ENCODE results near the gene NANS. TPM values are rescaled to one million over a fixed set of nuclear protein-coding genes. Genes with fewer than 3 reads are reported as not detected.

Gene NANS
- polyA plus RNA-seq, 3 donors, result 41.3 to 109 (median 95.9) TPM

DNA sequence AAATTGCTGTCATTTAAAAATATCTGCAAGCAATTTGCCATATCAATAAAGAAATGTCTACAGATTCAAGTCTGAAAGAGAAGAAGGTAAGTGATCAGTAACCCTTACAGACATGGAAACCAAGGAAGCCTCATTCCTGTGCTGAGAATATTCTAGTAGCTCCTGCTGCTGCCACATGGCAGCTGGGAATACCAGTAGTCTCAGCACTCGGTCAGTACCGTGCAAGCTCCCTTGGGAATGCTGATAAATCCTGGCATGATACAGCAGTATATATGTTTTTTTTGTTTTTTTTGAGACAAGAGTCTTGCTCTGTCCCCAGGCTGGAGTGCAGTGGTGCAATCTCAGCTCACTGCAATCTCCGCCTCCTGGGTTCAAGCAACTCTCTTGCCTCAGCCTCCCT lies 27.9 kb downstream of the NANS start:
- Histone ChIP-seq H3K27ac (ENCODE audit: low read depth in 1 of 2, low read length in 2 of 2) (no peak overlapping the region), H4K20me1 (ENCODE audit: insufficient read depth, low read length) (peaks cover 44% of the 10 kb centered on the region), H3K9me3 (replicated peaks in 1 of 2; ENCODE audit: control insufficient read depth in 1 of 2, insufficient read depth in 1 of 2, low read length in 2 of 2) (no peaks in the 10 kb centered on the region), H3K4me3 (replicated peaks in 1 of 3; ENCODE audit: low read depth in 2 of 3, low read length in 3 of 3) (no peak overlapping the region), H3K27me3 (ENCODE audit: control insufficient read depth in 2 of 2, insufficient read depth in 2 of 2, low read length in 2 of 2) (no peaks in the 10 kb centered on the region), H3K9ac (ENCODE audit: insufficient read depth, low read length, poor library complexity, severe bottlenecking) (no peak overlapping the region), H3K36me3 (replicated peaks in 1 of 2; ENCODE audit: control insufficient read depth in 1 of 2, insufficient read depth in 2 of 2, low read length in 2 of 2) (peaks cover 79 to 83% of the 10 kb centered on the region in 2 donors), H3K4me2 (replicated peaks; ENCODE audit: extremely low read depth, low read length, poor library complexity, severe bottlenecking) (no peak overlapping the region), H2AFZ (ENCODE audit: insufficient read depth, low read depth, low read length, poor library complexity, severe bottlenecking) (no peak overlapping the region), H3K4me1 (ENCODE audit: control insufficient read depth in 1 of 2, insufficient read depth in 2 of 2, low read length in 2 of 2) (peaks cover 0 to 5% of the 10 kb centered on the region in 2 donors), H3K79me2 (ENCODE audit: insufficient read depth, low read length) (peaks cover 15% of the 10 kb centered on the region)
- Mint-ChIP-seq H3K27me3 (ENCODE audit: low read depth in 3 of 3) (peaks cover 0 to 4% (median 0%) of the 10 kb centered on the region in 3 donors), H3K9me3 (peaks cover 0 to 3% (median 0%) of the 10 kb centered on the region in 7 donors), H3K4me3 (no peak overlapping the region), H3K4me1 (peaks cover 25% of the 10 kb centered on the region), H3K36me3 (peaks cover 77 to 87% of the 10 kb centered on the region in 2 donors), H3K27ac (no peak overlapping the region)
- no peak for DNase-seq
- intact Hi-C loops (cut with micrococcal nuclease), result no loop called here
- WGBS (ENCODE audit: insufficient coverage), result 88% methylated on average over 2 of the region's 3 CpGs
- no peak for TF ChIP-seq CTCF (IDR thresholded peaks at IDR 0.05)

GRCh38 chr9:98085058-98085457 lies 28.5 kb downstream of the NANS start:
- no peaks in the 10 kb centered on the region for H3K9me3 ChIP-seq (replicated peaks in 1 of 2; ENCODE audit: control insufficient read depth in 1 of 2, insufficient read depth in 1 of 2, low read length in 2 of 2)
- peaks cover 0 to 5% of the 10 kb centered on the region in 2 donors for H3K4me1 ChIP-seq (ENCODE audit: control insufficient read depth in 1 of 2, insufficient read depth in 2 of 2, low read length in 2 of 2)
- intact Hi-C loops (cut with micrococcal nuclease), result no loop called here
- no peak for DNase-seq
- H3K9me3 Mint-ChIP-seq, result peaks cover 0 to 3% (median 0%) of the 10 kb centered on the region in 7 donors
- peaks cover 15% of the 10 kb centered on the region for H3K79me2 ChIP-seq (ENCODE audit: insufficient read depth, low read length)
- H3K4me1 Mint-ChIP-seq, result peaks cover 25% of the 10 kb centered on the region
- H3K27ac Mint-ChIP-seq, result peak overlapping the region in 6 of 7 donors; percentile 6 to 71 (median 29)
- peaks cover 81 to 83% of the 10 kb centered on the region in 2 donors for H3K36me3 ChIP-seq (replicated peaks in 1 of 2; ENCODE audit: control insufficient read depth in 1 of 2, insufficient read depth in 2 of 2, low read length in 2 of 2)
- no peak overlapping the region for H3K4me3 Mint-ChIP-seq
- peaks cover 44% of the 10 kb centered on the region for H4K20me1 ChIP-seq (ENCODE audit: insufficient read depth, low read length)
- H3K9ac ChIP-seq (ENCODE audit: insufficient read depth, low read length, poor library complexity, severe bottlenecking), result no peak overlapping the region
- H3K27ac ChIP-seq (ENCODE audit: low read depth in 1 of 2, low read length in 2 of 2), result no peak overlapping the region
- 93% methylated on average over 2 of the region's 4 CpGs for WGBS (ENCODE audit: insufficient coverage)
- no peak overlapping the region for H3K4me3 ChIP-seq (replicated peaks in 1 of 3; ENCODE audit: low read depth in 2 of 3, low read length in 3 of 3)
- no peak overlapping the region for H3K4me2 ChIP-seq (replicated peaks; ENCODE audit: extremely low read depth, low read length, poor library complexity, severe bottlenecking)
- no peak overlapping the region for H2AFZ ChIP-seq (ENCODE audit: insufficient read depth, low read depth, low read length, poor library complexity, severe bottlenecking)
- H3K27me3 ChIP-seq (ENCODE audit: control insufficient read depth in 2 of 2, insufficient read depth in 2 of 2, low read length in 2 of 2), result no peaks in the 10 kb centered on the region
- peaks cover 80 to 88% of the 10 kb centered on the region in 2 donors for H3K36me3 Mint-ChIP-seq
- no peak for TF ChIP-seq CTCF (IDR thresholded peaks at IDR 0.05)
- peaks cover 0 to 4% (median 0%) of the 10 kb centered on the region in 3 donors for H3K27me3 Mint-ChIP-seq (ENCODE audit: low read depth in 3 of 3)

Data from CD14-positive monocyte (primary cell).